Testis (tissue), 3 donors: ENCODE data around the gene LMX1A. TPM values are rescaled to one million over a fixed set of nuclear protein-coding genes. Genes with fewer than 3 reads are reported as not detected.
A peak's percentile ranks its signal among the peaks of the same experiment; 100 is the strongest.

Experiments
- DNase-seq: peaks from one replicate; pipeline ENCODE4 v3.0.0-alpha.2; 2019
- H3K27ac ChIP-seq, 2 donors: fragments of 200-600 bp; sonication (generic); one replicate each; pipeline ENCODE4 v1.5.1; 2019
- H3K27me3 ChIP-seq: fragments of 200-600 bp; sonication (generic); one replicate; pipeline ENCODE4 v1.5.1; 2019
- H3K36me3 ChIP-seq: fragments of 200-600 bp; sonication (generic); one replicate; pipeline ENCODE4 v1.5.1; 2017; ENCODE audit warnings: low read depth; ENCODE audit errors: missing control alignments
- H3K4me1 ChIP-seq: fragments of 200-600 bp; sonication (generic); one replicate; pipeline ENCODE4 v1.5.1; 2019
- H3K4me3 ChIP-seq, 2 donors: fragments of 200-600 bp; sonication (generic); one replicate each; pipeline ENCODE4 v1.5.1; 2017 to 2019
- H3K9me3 ChIP-seq: fragments of 200-600 bp; sonication (generic); one replicate; pipeline ENCODE4 v1.5.1; 2017
- POLR2A ChIP-seq: fragments of 450-650 bp; IDR thresholded peaks from one replicate; pipeline ENCODE4 v1.6.1; 2017; ENCODE audit warnings: antibody characterized with exemption, mild to moderate bottlenecking, moderate library complexity
- WGBS, 2 donors: methylation state at CpG; one replicate each; pipeline ENCODE4 v1.1.5; 2018; 5-methylcytosine and 5-hydroxymethylcytosine counted together
- intact Hi-C: fragments of 100-400 bp; cut with DNase I; formaldehyde crosslinking; loops from one replicate; pipeline ENCODE4 v1.15.1; 2023; ENCODE audit warnings: low total_unique reads
- polyA plus RNA-seq: library from polyadenylated mRNA; stranded (reverse); fragments of 350-450 nt; fragmentation: Illumina TruSeq; extraction: RNeasy Lipid Tissue Mini Kit (QIAGEN cat#74804); gene quantifications from one replicate; pipeline ENCODE4 v1.2.3, GENCODE V29; 2014; ENCODE audit warnings: low read depth, low replicate concordance; ENCODE audit not compliant: insufficient read depth
- total RNA-seq, 2 donors: library from RNA; depleted of rRNA; stranded (reverse); fragments of >200 nt; gene quantifications; one replicate each; pipeline ENCODE4 v1.2.3, GENCODE V29; 2016
- TF ChIP-seq, protein P1 (sequence below), 3 experiments: fragments of 450-650 bp in 2 of 3; fragments of 200-600 bp in 1 of 3; sonication (generic) in 1 of 3; IDR thresholded peaks; one replicate each; pipeline ENCODE4 v1.5.1; 2016 to 2019; ENCODE audit warnings: antibody characterized with exemption in 3 of 3, mild to moderate bottlenecking in 2 of 3, moderate library complexity in 1 of 3

LMX1A gene
- total and polyA plus RNA-seq, 3 donors from 2014 or later = 0.62 to 2.6 (median 0.94) TPM

DNA sequence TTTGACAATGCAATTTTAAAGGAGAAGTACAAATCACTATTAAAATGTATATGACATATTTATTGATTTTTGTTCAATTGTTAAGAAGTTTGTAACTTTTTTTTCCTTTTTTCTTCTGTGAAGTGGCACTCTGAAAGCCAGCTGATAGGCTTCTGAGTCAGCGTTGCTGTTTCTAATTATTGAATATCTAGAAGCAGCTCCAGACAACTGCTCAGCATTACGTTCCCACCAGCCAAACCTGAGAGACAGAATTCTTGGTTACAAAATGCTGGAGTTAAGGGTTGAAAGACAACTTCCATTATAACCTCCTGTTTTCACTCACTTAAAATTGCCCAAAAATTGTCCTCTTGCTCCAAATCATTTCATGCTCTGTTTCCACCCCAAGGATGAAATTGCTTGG, 31.4 kb upstream of the LMX1A start:
- Histone ChIP-seq H3K36me3 (no peaks in the 10 kb centered on the region), H3K4me1 (peaks cover under 1% of the 10 kb centered on the region), H3K27me3 (no peaks in the 10 kb centered on the region), H3K27ac (no peak overlapping the region), H3K4me3 (no peak overlapping the region), H3K9me3 (no peaks in the 10 kb centered on the region)
- 72 to 90% methylated on average over 2 of the region's 2 CpGs for WGBS, 2 donors
- intact Hi-C loops = no loop called here
- no peak for DNase-seq
- TF ChIP-seq, protein P1, sequence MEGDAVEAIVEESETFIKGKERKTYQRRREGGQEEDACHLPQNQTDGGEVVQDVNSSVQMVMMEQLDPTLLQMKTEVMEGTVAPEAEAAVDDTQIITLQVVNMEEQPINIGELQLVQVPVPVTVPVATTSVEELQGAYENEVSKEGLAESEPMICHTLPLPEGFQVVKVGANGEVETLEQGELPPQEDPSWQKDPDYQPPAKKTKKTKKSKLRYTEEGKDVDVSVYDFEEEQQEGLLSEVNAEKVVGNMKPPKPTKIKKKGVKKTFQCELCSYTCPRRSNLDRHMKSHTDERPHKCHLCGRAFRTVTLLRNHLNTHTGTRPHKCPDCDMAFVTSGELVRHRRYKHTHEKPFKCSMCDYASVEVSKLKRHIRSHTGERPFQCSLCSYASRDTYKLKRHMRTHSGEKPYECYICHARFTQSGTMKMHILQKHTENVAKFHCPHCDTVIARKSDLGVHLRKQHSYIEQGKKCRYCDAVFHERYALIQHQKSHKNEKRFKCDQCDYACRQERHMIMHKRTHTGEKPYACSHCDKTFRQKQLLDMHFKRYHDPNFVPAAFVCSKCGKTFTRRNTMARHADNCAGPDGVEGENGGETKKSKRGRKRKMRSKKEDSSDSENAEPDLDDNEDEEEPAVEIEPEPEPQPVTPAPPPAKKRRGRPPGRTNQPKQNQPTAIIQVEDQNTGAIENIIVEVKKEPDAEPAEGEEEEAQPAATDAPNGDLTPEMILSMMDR (IDR thresholded peaks at IDR 0.05) = no peak

DNA sequence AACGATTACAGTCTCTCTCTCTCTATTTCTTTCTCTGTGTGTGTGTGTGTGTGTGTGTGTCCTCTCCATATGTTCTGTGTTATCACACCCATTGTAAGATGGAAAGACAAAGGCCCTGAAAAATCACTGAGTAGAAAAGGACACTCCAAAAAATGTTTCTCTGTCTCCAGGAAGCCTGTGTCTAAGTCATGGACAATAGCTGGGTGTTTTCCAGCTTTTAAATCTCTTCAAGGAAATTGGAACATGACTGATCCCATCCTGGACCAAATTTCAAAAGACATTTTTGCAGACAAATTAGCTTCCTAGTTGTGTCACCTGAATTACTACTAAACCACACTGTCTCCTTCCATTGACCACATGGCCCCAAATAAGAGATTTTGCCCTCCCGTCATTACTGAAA, 31.0 kb upstream of the LMX1A start:
- H3K4me1 ChIP-seq = no peaks in the 10 kb centered on the region
- DNase-seq = no peak
- 84 to 87% methylated on average over 2 of the region's 2 CpGs for WGBS, 2 donors
- H3K27me3 ChIP-seq = no peaks in the 10 kb centered on the region
- H3K9me3 ChIP-seq = no peaks in the 10 kb centered on the region
- H3K4me3 ChIP-seq = no peak overlapping the region
- intact Hi-C loops = no loop called here
- TF ChIP-seq, protein P1 (IDR thresholded peaks at IDR 0.05) = no peak
- TF ChIP-seq POLR2A = no peak
- H3K27ac ChIP-seq = no peak overlapping the region
- no peaks in the 10 kb centered on the region for H3K36me3 ChIP-seq

DNA sequence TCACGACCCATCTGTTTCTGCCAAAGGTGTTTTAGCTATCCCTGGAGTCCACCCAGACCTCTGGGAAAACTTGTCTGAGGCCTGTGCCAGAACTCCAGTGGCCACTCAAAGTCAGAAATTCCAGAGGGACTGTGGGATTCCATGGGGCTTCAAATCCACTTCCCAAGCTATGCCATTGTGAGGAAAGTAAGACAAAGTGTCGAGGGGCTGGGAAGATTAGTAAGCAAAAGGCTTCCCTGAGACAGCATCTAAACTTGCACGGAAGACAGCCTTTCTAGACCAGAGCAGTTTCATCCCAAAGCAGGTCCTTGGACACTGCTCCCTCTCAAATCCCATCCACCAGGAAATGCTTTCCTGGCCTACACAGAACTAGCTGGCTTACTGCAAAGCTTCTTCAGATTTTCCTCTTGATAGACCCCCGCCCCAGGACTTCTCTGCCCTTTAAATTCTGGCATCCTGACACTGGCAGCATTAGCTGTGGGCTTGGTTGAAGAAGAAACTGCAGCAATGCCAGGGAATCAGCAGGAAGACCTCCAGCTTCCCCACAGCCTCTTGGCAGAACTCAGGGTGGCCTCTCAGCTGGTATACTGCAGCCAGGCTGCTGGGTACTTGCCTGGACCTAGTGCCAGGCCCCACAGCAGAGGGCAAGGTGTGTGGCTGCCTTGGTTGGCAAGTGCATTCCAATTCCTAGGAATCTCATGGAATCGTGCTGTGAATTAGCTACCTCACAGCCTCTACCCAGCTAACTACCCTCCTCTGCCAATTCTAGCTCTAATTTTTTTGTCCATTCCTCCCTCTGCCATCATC, 27.3 kb upstream of the LMX1A start:
- intact Hi-C loops = no loop called here
- Histone ChIP-seq H3K4me1 (no peaks in the 10 kb centered on the region), H3K36me3 (no peaks in the 10 kb centered on the region), H3K9me3 (no peaks in the 10 kb centered on the region), H3K27me3 (no peaks in the 10 kb centered on the region), H3K4me3 (no peak overlapping the region), H3K27ac (no peak overlapping the region)
- TF ChIP-seq, protein P1 (IDR thresholded peaks at IDR 0.05) = no peak
- TF ChIP-seq POLR2A = no peak
- 73 to 81% methylated on average over 3 to 5 of the region's 5 CpGs for WGBS, 2 donors
- no peak for DNase-seq

DNA sequence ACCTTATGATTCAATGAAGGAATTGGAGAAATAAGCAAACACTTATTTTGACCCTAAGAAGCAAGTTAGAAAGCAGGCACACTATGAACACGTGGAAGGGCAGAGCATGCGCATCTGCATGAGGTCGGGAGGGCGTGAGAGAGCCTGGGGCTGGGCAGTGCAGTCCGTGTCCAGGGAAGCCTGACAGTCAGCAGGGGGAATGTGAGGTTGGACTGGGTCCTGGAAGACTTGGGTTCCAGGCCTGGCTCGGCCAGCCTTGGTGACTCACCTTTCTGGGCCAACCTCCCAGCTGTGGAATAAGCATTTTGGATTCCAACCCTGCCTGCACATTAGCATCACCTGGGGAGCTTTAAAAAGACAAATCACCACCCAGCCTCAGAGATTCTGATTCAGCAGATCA, 26.6 kb upstream of the LMX1A start:
- 55 to 58% methylated on average over 6 of the region's 6 CpGs for WGBS, 2 donors
- no peaks in the 10 kb centered on the region for H3K36me3 ChIP-seq
- peak; percentile 20 for DNase-seq
- TF ChIP-seq, protein P1 (IDR thresholded peaks at IDR 0.05) = no peak
- no peak for TF ChIP-seq POLR2A
- H3K4me3 ChIP-seq = no peak overlapping the region
- no peaks in the 10 kb centered on the region for H3K4me1 ChIP-seq
- no peaks in the 10 kb centered on the region for H3K9me3 ChIP-seq
- no peaks in the 10 kb centered on the region for H3K27me3 ChIP-seq
- H3K27ac ChIP-seq = no peak overlapping the region
- intact Hi-C loops = no loop called here
